IMR-90 (cell line): ENCODE measurements around the gene DDX54. TPM values are rescaled to one million over a fixed set of nuclear protein-coding genes. Genes with fewer than 3 reads are reported as not detected.

ENCODE experiments used
- ATAC-seq: fragments of 200-7000 bp; cut with Tn5 transposase; 2 replicates; pipeline ENCODE4 v1.9.1; 2020; ENCODE audit warnings: low read depth, mild to moderate bottlenecking, moderate library complexity
- BruUV-seq: library from RNA; stranded (reverse); fragments of 400-500 nt; replicated peaks from 2 replicates; lab custom pipeline; 2021; lab: Mats Ljungman, UMichigan
- CTCF ChIA-PET: fragments of 300-600 bp; formaldehyde crosslinking; extraction: SDS; loops from one replicate; lab custom pipeline; 2021; ENCODE audit warnings: antibody characterized with exemption; lab: Yijun Ruan, JAX
- POLR2A ChIA-PET: fragments of 300-600 bp; sonication (Branson Sonifier 250); formaldehyde crosslinking; loops from one replicate; lab custom pipeline; 2022; ENCODE audit warnings: antibody characterized with exemption; ENCODE audit not compliant: unreplicated experiment; lab: Charles Lee
- DNase-seq: peaks from one replicate; pipeline ENCODE4 v3.0.0; 2013
- H2AFZ ChIP-seq: replicated peaks from 2 replicates; pipeline ENCODE3; 2013; ENCODE audit warnings: low read length, mild to moderate bottlenecking; ENCODE audit not compliant: poor library complexity
- H2AK5ac ChIP-seq: 2 replicates; pipeline ENCODE4 v1.6.1; 2013; ENCODE audit warnings: low read depth, low read length, inconsistent platforms
- H2AK9ac ChIP-seq: replicated peaks from 2 replicates; pipeline ENCODE3; 2013; ENCODE audit warnings: mild to moderate bottlenecking, low read depth, low read length, moderate library complexity; ENCODE audit not compliant: poor library complexity
- H2BK120ac ChIP-seq: 2 replicates; pipeline ENCODE4 v1.6.1; 2013; ENCODE audit warnings: low read depth, low read length, inconsistent platforms
- H2BK15ac ChIP-seq: 3 replicates; pipeline ENCODE4 v1.6.1; 2013; ENCODE audit warnings: low read depth, low read length, inconsistent platforms
- H2BK20ac ChIP-seq: 2 replicates; pipeline ENCODE4 v1.6.1; 2013; ENCODE audit warnings: low read depth, mild to moderate bottlenecking, inconsistent platforms, low read length, moderate library complexity
- H2BK5ac ChIP-seq: 2 replicates; pipeline ENCODE4 v1.6.1; 2013; ENCODE audit warnings: mild to moderate bottlenecking, low read depth, low read length, inconsistent platforms; ENCODE audit not compliant: poor library complexity, severe bottlenecking
- H3K14ac ChIP-seq: replicated peaks from 2 replicates; pipeline ENCODE4 v1.6.1; 2013; ENCODE audit warnings: low read depth, low read length, inconsistent platforms
- H3K18ac ChIP-seq: 2 replicates; pipeline ENCODE4 v1.6.1; 2013; ENCODE audit warnings: low read depth, low read length, control low read depth
- H3K23ac ChIP-seq: 2 replicates; pipeline ENCODE4 v1.6.1; 2013; ENCODE audit warnings: low read depth, low read length, inconsistent platforms
- H3K27ac ChIP-seq: 2 replicates; pipeline ENCODE4 v1.5.1; 2013; ENCODE audit warnings: mild to moderate bottlenecking, control low read depth, low read length; ENCODE audit not compliant: insufficient read depth
- H3K27me3 ChIP-seq: 2 replicates; pipeline ENCODE4 v1.6.1; 2013; ENCODE audit warnings: low read length; ENCODE audit not compliant: control insufficient read depth, insufficient read depth
- H3K36me3 ChIP-seq: 2 replicates; pipeline ENCODE4 v1.6.1; 2013; ENCODE audit warnings: low read length, mixed read lengths; ENCODE audit not compliant: control insufficient read depth, insufficient read depth
- H3K4ac ChIP-seq: 2 replicates; pipeline ENCODE4 v1.6.1; 2013; ENCODE audit warnings: low read depth, low read length, inconsistent platforms
- H3K4me1 ChIP-seq: 2 replicates; pipeline ENCODE4 v1.6.1; 2013; ENCODE audit warnings: low read length, mixed read lengths; ENCODE audit not compliant: control insufficient read depth, insufficient read depth
- H3K4me2 ChIP-seq: 2 replicates; pipeline ENCODE4 v1.6.1; 2013; ENCODE audit warnings: low read depth, mild to moderate bottlenecking, control low read depth, low read length, moderate library complexity
- H3K4me3 ChIP-seq: 2 replicates; pipeline ENCODE4 v1.5.1; 2013; ENCODE audit warnings: low read depth, mild to moderate bottlenecking, control low read depth, low read length, moderate library complexity; ENCODE audit not compliant: insufficient read depth
- H3K56ac ChIP-seq: 2 replicates; pipeline ENCODE4 v1.6.1; 2013; ENCODE audit warnings: low read length, inconsistent platforms; ENCODE audit not compliant: insufficient read depth; ENCODE audit errors: extremely low read depth
- H3K79me1 ChIP-seq, 2 experiments: 2 replicates each; pipeline ENCODE4 v1.6.1; 2013; ENCODE audit warnings: low read length in 2 of 2, inconsistent platforms in 1 of 2, low read depth in 1 of 2
- H3K9ac ChIP-seq: 2 replicates; pipeline ENCODE4 v1.6.1; 2013; ENCODE audit warnings: low read depth, low read length, control low read depth
- H3K9me1 ChIP-seq: 2 replicates; pipeline ENCODE4 v1.6.1; 2013; ENCODE audit warnings: low read length, inconsistent platforms; ENCODE audit not compliant: insufficient read depth
- H3K9me3 ChIP-seq: 2 replicates; pipeline ENCODE4 v1.6.1; 2013; ENCODE audit warnings: low read length; ENCODE audit not compliant: control insufficient read depth, insufficient read depth
- H4K20me1 ChIP-seq: 2 replicates; pipeline ENCODE4 v1.6.1; 2013; ENCODE audit warnings: low read length, inconsistent platforms; ENCODE audit not compliant: insufficient read depth
- H4K5ac ChIP-seq: 2 replicates; pipeline ENCODE4 v1.6.1; 2013; ENCODE audit warnings: mild to moderate bottlenecking, low read depth, low read length, control low read depth
- H4K8ac ChIP-seq, 2 experiments: 2 replicates each; pipeline ENCODE4 v1.6.1; 2013; ENCODE audit warnings: low read depth in 2 of 2, low read length in 2 of 2, control low read depth in 1 of 2, inconsistent platforms in 1 of 2
- H4K91ac ChIP-seq: 2 replicates; pipeline ENCODE4 v1.6.1; 2013; ENCODE audit warnings: low read depth, low read length, inconsistent platforms; ENCODE audit not compliant: insufficient read depth
- BHLHE40 ChIP-seq: fragments of 150-350 bp; IDR thresholded peaks from 2 replicates; pipeline ENCODE4 v1.6.1; 2016; ENCODE audit warnings: mild to moderate bottlenecking, low read depth, low read length
- CEBPB ChIP-seq: IDR thresholded peaks from 2 replicates; pipeline ENCODE4 v1.6.1; 2012; ENCODE audit warnings: low read depth, low read length, improper control_type of control experiment
- CHD1 ChIP-seq: IDR thresholded peaks from 2 replicates; pipeline ENCODE4 v1.6.1; 2012; ENCODE audit warnings: low read depth, low read length, improper control_type of control experiment
- ELK1 ChIP-seq: fragments of 150-350 bp; IDR thresholded peaks from 2 replicates; pipeline ENCODE4 v1.6.1; 2016; ENCODE audit warnings: low read depth, mild to moderate bottlenecking, low read length, moderate library complexity, borderline replicate concordance
- FOS ChIP-seq: fragments of 150-350 bp; IDR thresholded peaks from 2 replicates; pipeline ENCODE4 v1.6.1; 2016; ENCODE audit warnings: low read depth, low read length
- MAFK ChIP-seq: IDR thresholded peaks from 2 replicates; pipeline ENCODE4 v1.6.1; 2012; ENCODE audit warnings: low read depth, low read length, improper control_type of control experiment
- MAZ ChIP-seq: IDR thresholded peaks from 2 replicates; pipeline ENCODE4 v1.6.1; 2012; ENCODE audit warnings: low read depth, mild to moderate bottlenecking, low read length, improper control_type of control experiment, moderate library complexity, borderline replicate concordance
- MXI1 ChIP-seq: IDR thresholded peaks from 2 replicates; pipeline ENCODE4 v1.6.1; 2012; ENCODE audit warnings: low read depth, mild to moderate bottlenecking, low read length, moderate library complexity, borderline replicate concordance
- NFE2L2 ChIP-seq: fragments of 150-350 bp; IDR thresholded peaks from 2 replicates; pipeline ENCODE4 v1.6.1; 2016; ENCODE audit warnings: low read depth, mild to moderate bottlenecking, low read length
- POLR2A ChIP-seq: IDR thresholded peaks from 2 replicates; pipeline ENCODE4 v1.6.1; 2012; ENCODE audit warnings: mild to moderate bottlenecking, low read depth, low read length
- RAD21 ChIP-seq: IDR thresholded peaks from 2 replicates; pipeline ENCODE4 v1.6.1; 2012; ENCODE audit warnings: low read length, improper control_type of control experiment
- RCOR1 ChIP-seq: IDR thresholded peaks from 2 replicates; pipeline ENCODE4 v1.6.1; 2012; ENCODE audit warnings: mild to moderate bottlenecking, low read length, improper control_type of control experiment; ENCODE audit not compliant: insufficient replicate concordance
- RFX5 ChIP-seq: IDR thresholded peaks from 2 replicates; pipeline ENCODE4 v1.8.0; 2012; ENCODE audit warnings: low read depth, mild to moderate bottlenecking, low read length, moderate library complexity
- SMC3 ChIP-seq: fragments of 150-350 bp; IDR thresholded peaks from 2 replicates; pipeline ENCODE4 v1.6.1; 2016; ENCODE audit warnings: low read depth, mild to moderate bottlenecking, antibody characterized with exemption, low read length, moderate library complexity
- USF2 ChIP-seq: fragments of 150-350 bp; IDR thresholded peaks from 2 replicates; pipeline ENCODE4 v1.6.1; 2017; ENCODE audit warnings: mild to moderate bottlenecking, antibody characterized with exemption, low read length, low read depth
- WGBS, 2 experiments: methylation state at CpG; one replicate each; pipeline versions ENCODE4 v1.1.5 to v1.1.7; 2013; ENCODE audit warnings: missing lambda C conversion rate in 2 of 2; ENCODE audit not compliant: insufficient read length in 1 of 2; ENCODE audit errors: extremely low coverage in 2 of 2; 5-methylcytosine and 5-hydroxymethylcytosine counted together
- dilution Hi-C: fragments of 300-500 bp; cut with HindIII; formaldehyde crosslinking; loops from one replicate; pipeline ENCODE4 v1.14.3; 2018; ENCODE audit warnings: low sequenced_read_pairs; ENCODE audit not compliant: unreplicated experiment
- in situ Hi-C: fragments of 300-500 bp; cut with MboI; formaldehyde crosslinking; loops from 3 replicates; pipeline ENCODE4 v1.14.3; 2019; ENCODE audit warnings: low sequenced_read_pairs, inconsistent platforms, mixed read lengths
- intact Hi-C: fragments of 100-400 bp; cut with micrococcal nuclease; formaldehyde crosslinking; loops from 2 replicates; pipeline ENCODE4 v1.10.0; 2022
- polyA plus RNA-seq, 3 experiments: library from polyadenylated mRNA; depleted of rRNA; stranded (reverse); fragments of >200 nt; gene quantifications; 2 replicates each; pipeline ENCODE4 v1.2.3, GENCODE V29; 2012; ENCODE audit warnings: low replicate concordance in 1 of 3
- total RNA-seq: library from RNA; depleted of rRNA; stranded (reverse); fragments of >200 nt; gene quantifications from 2 replicates; pipeline ENCODE4 v1.2.3, GENCODE V29; 2012

The DDX54 gene
- total and polyA plus RNA-seq, 2 of the 4 experiments (the other 2 are of a cell fraction): 23.8 to 47.5 TPM

GRCh38 chr12:113146999-113147398 is 38.3 kb downstream of the DDX54 start:
- WGBS, 2 experiments: no CpG with 5 or more reads among the region's 2 CpGs
- H3K79me1 ChIP-seq: no peaks in the 10 kb centered on the region
- H2AK5ac ChIP-seq: no peak overlapping the region
- no peak for TF ChIP-seq FOS
- no peak for TF ChIP-seq MAZ
- no peak for TF ChIP-seq POLR2A
- no peak for TF ChIP-seq RAD21
- no peak for TF ChIP-seq MXI1
- no peak for TF ChIP-seq CHD1
- no peak for TF ChIP-seq USF2
- no peak for TF ChIP-seq RCOR1
- no peak for TF ChIP-seq BHLHE40
- no peak for TF ChIP-seq ELK1
- no peak for TF ChIP-seq CEBPB
- TF ChIP-seq RFX5: no peak
- no peak for TF ChIP-seq MAFK
- no peak for TF ChIP-seq NFE2L2
- no peak for TF ChIP-seq SMC3
- no peak overlapping the region for H3K56ac ChIP-seq
- H2AFZ ChIP-seq: no peak overlapping the region
- H3K18ac ChIP-seq: no peak overlapping the region
- no peak overlapping the region for H2BK120ac ChIP-seq
- H2BK5ac ChIP-seq: no peak overlapping the region
- H3K9me1 ChIP-seq: no peaks in the 10 kb centered on the region
- H3K4ac ChIP-seq: no peak overlapping the region
- no peak overlapping the region for H3K9ac ChIP-seq
- H3K23ac ChIP-seq: no peak overlapping the region
- H3K14ac ChIP-seq: no peak overlapping the region
- no peak overlapping the region for H3K27ac ChIP-seq
- POLR2A ChIA-PET: no interaction called here
- intact Hi-C loops (no loop called here), dilution Hi-C loops (no loop called here), in situ Hi-C loops (no loop called here)
- no peak for ATAC-seq
- H2BK15ac ChIP-seq: no peak overlapping the region
- no peak overlapping the region for H3K4me3 ChIP-seq
- no peaks in the 10 kb centered on the region for H4K20me1 ChIP-seq
- DNase-seq: no peak
- no TSS peak for BruUV-seq
- peaks cover 23% of the 10 kb centered on the region for H3K27me3 ChIP-seq
- no peak overlapping the region for H4K5ac ChIP-seq
- H3K36me3 ChIP-seq: no peaks in the 10 kb centered on the region
- H3K4me2 ChIP-seq: no peak overlapping the region
- no peak overlapping the region for H4K91ac ChIP-seq
- no peak overlapping the region for H2AK9ac ChIP-seq
- no peak overlapping the region for H2BK20ac ChIP-seq
- no peaks in the 10 kb centered on the region for H3K9me3 ChIP-seq
- peaks cover 2% of the 10 kb centered on the region; the same call in 1 of the 2 replicates for H3K4me1 ChIP-seq
- CTCF ChIA-PET: no interaction called here
- H4K8ac ChIP-seq: no peak overlapping the region
